CD8-positive, alpha-beta memory T cell (primary cell): Measurements from ENCODE around the gene TFAM. TPM values are rescaled to one million over a fixed set of nuclear protein-coding genes. Genes with fewer than 3 reads are reported as not detected.
A peak's percentile ranks its signal among the peaks of the same experiment; 100 is the strongest.

Source experiments
- CTCF ChIA-PET: fragments of 350-600 bp; sonication (Branson Sonifier 250); formaldehyde crosslinking; loops from one replicate; lab custom pipeline; 2021; ENCODE audit warnings: antibody characterized with exemption; lab: Charles Lee
- POLR2A ChIA-PET: fragments of 350-600 bp; sonication (Branson Sonifier 250); formaldehyde crosslinking; loops from one replicate; lab custom pipeline; 2021; ENCODE audit warnings: antibody characterized with exemption; lab: Charles Lee
- DNase-seq, 5 donors: peaks; one replicate each; pipeline versions ENCODE4 v3.0.0 to v3.0.0-alpha.2; 2020 to 2022; ENCODE audit warnings: mixed read lengths in 1 of 5
- H3K27ac ChIP-seq: one replicate; pipeline ENCODE4 v1.7.0; 2013; ENCODE audit warnings: low read depth, mild to moderate bottlenecking, low read length, moderate library complexity
- H3K27me3 ChIP-seq: 2 replicates; pipeline ENCODE4 v1.7.0; 2013; ENCODE audit warnings: low read length, mild to moderate bottlenecking; ENCODE audit not compliant: insufficient read depth, poor library complexity, severe bottlenecking
- H3K36me3 ChIP-seq: 2 replicates; pipeline ENCODE4 v1.7.0; 2013; ENCODE audit warnings: mild to moderate bottlenecking, low read length, moderate library complexity; ENCODE audit not compliant: insufficient read depth
- H3K4me1 ChIP-seq: 2 replicates; pipeline ENCODE4 v1.7.0; 2013; ENCODE audit warnings: mild to moderate bottlenecking, low read length, moderate library complexity; ENCODE audit not compliant: insufficient read depth
- H3K4me3 ChIP-seq: 2 replicates; pipeline ENCODE4 v1.7.0; 2013; ENCODE audit warnings: mild to moderate bottlenecking, low read length
- H3K9me3 ChIP-seq: 2 replicates; pipeline ENCODE4 v1.7.0; 2013; ENCODE audit warnings: mild to moderate bottlenecking, low read length
- H3K27ac Mint-ChIP-seq, 8 donors: one replicate each; pipeline ENCODE4 v1.8.0; 2020 to 2021; ENCODE audit warnings: mixed read lengths in 8 of 8, mild to moderate bottlenecking in 6 of 8, inconsistent platforms in 3 of 8, moderate library complexity in 3 of 8
- H3K27me3 Mint-ChIP-seq, 2 donors: one replicate each; pipeline ENCODE4 v1.8.0; 2020 to 2021; ENCODE audit warnings: mixed read lengths in 2 of 2, mild to moderate bottlenecking in 1 of 2, moderate library complexity in 1 of 2
- H3K36me3 Mint-ChIP-seq, 3 donors: one replicate each; pipeline ENCODE4 v1.8.0; 2020 to 2021; ENCODE audit warnings: mixed read lengths in 3 of 3, inconsistent platforms in 1 of 3, mild to moderate bottlenecking in 1 of 3
- H3K4me1 Mint-ChIP-seq, 3 donors: one replicate each; pipeline ENCODE4 v1.8.0; 2020 to 2021; ENCODE audit warnings: mixed read lengths in 3 of 3, inconsistent platforms in 1 of 3, mild to moderate bottlenecking in 1 of 3
- H3K4me3 Mint-ChIP-seq, 7 donors: one replicate each; pipeline ENCODE4 v1.8.0; 2020 to 2021; ENCODE audit warnings: mixed read lengths in 7 of 7, mild to moderate bottlenecking in 6 of 7, moderate library complexity in 4 of 7, inconsistent platforms in 2 of 7
- H3K9me3 Mint-ChIP-seq, 5 donors: one replicate each; pipeline ENCODE4 v1.8.0; 2020 to 2022; ENCODE audit warnings: mixed read lengths in 5 of 5, mild to moderate bottlenecking in 3 of 5, moderate library complexity in 2 of 5, inconsistent platforms in 1 of 5
- polyA plus RNA-seq: library from polyadenylated mRNA; unstranded; fragments of 300-500 nt; fragmentation: Illumina TruSeq; gene quantifications from one replicate; pipeline ENCODE4 v1.2.3, GENCODE V29; 2021
- total RNA-seq, 2 experiments: library from RNA; stranded (reverse); gene quantifications; one replicate each; pipeline ENCODE4 v1.2.3, GENCODE V29; 2021

Gene TFAM
- total and polyA plus RNA-seq, 3 experiments from 2014 or later: 50.6 to 136 (median 124) TPM

- H3K36me3 Mint-ChIP-seq: peaks cover 0 to 12% (median 10%) of the 10 kb centered on the region in 3 donors
- peaks cover 5% of the 10 kb centered on the region for H3K4me1 ChIP-seq
- ChIA-PET CTCF (interaction anchor here (1.1 kb wide), 1 partner anchor 34 kb away, joined by 3 read pairs; the partner anchor contains the start of gene TFAM), POLR2A (no interaction called here)
- no peaks in the 10 kb centered on the region for H3K36me3 ChIP-seq
- H3K9me3 ChIP-seq: no peaks in the 10 kb centered on the region
- no peak overlapping the region for H3K4me3 Mint-ChIP-seq
- H3K9me3 Mint-ChIP-seq: no peaks in the 10 kb centered on the region
- H3K27ac Mint-ChIP-seq: peak overlapping the region in 1 of 8 donors; percentile 48
- peaks cover 35 to 62% (median 54%) of the 10 kb centered on the region in 3 donors for H3K4me1 Mint-ChIP-seq
- no peak overlapping the region for H3K27ac ChIP-seq
- H3K27me3 Mint-ChIP-seq: no peaks in the 10 kb centered on the region
- no peaks in the 10 kb centered on the region for H3K27me3 ChIP-seq
- DNase-seq: no peak
- H3K4me3 ChIP-seq: no peak overlapping the region
These were observed 34.4 kb upstream of the TFAM start for GRCh38 chr10:58350619-58351323.

GRCh38 chr10:58351616-58352578, 33.3 kb upstream of the TFAM start:
- no peaks in the 10 kb centered on the region for H3K36me3 ChIP-seq
- H3K4me3 ChIP-seq: no peak overlapping the region
- H3K27me3 Mint-ChIP-seq: no peaks in the 10 kb centered on the region
- no peak for DNase-seq
- POLR2A ChIA-PET: no interaction called here
- no peaks in the 10 kb centered on the region for H3K9me3 Mint-ChIP-seq
- no peak overlapping the region for H3K4me3 Mint-ChIP-seq
- CTCF ChIA-PET: interaction anchor here (1.1 kb wide), 1 partner anchor 33 kb away, joined by 3 read pairs; the partner anchor contains the start of gene TFAM
- peaks cover 5% of the 10 kb centered on the region for H3K4me1 ChIP-seq
- no peak overlapping the region for H3K27ac ChIP-seq
- H3K9me3 ChIP-seq: no peaks in the 10 kb centered on the region
- H3K27me3 ChIP-seq: no peaks in the 10 kb centered on the region
- H3K36me3 Mint-ChIP-seq: peaks cover 0 to 6% (median 5%) of the 10 kb centered on the region in 3 donors
- H3K27ac Mint-ChIP-seq: peak overlapping the region in 1 of 8 donors; percentile 36
- peaks cover 34 to 64% (median 54%) of the 10 kb centered on the region in 3 donors for H3K4me1 Mint-ChIP-seq

GRCh38 chr10:58352956-58353610, 32.1 kb upstream of the TFAM start:
- no peak for DNase-seq
- Mint-ChIP-seq H3K27ac (no peak overlapping the region), H3K27me3 (no peaks in the 10 kb centered on the region), H3K9me3 (no peaks in the 10 kb centered on the region), H3K4me1 (peaks cover 31 to 59% (median 51%) of the 10 kb centered on the region in 3 donors), H3K4me3 (no peak overlapping the region), H3K36me3 (peaks cover 0 to 5% (median 0%) of the 10 kb centered on the region in 3 donors)
- H3K4me3 ChIP-seq: no peak overlapping the region
- no peak overlapping the region for H3K27ac ChIP-seq
- H3K27me3 ChIP-seq: no peaks in the 10 kb centered on the region
- CTCF ChIA-PET: no interaction called here
- H3K4me1 ChIP-seq: peaks cover 5% of the 10 kb centered on the region
- H3K36me3 ChIP-seq: no peaks in the 10 kb centered on the region
- H3K9me3 ChIP-seq: no peaks in the 10 kb centered on the region
- POLR2A ChIA-PET: no interaction called here

- peaks cover 27 to 59% (median 45%) of the 10 kb centered on the region in 3 donors for H3K4me1 Mint-ChIP-seq
- H3K9me3 Mint-ChIP-seq: no peaks in the 10 kb centered on the region
- ChIA-PET POLR2A (no interaction called here), CTCF (no interaction called here)
- no peak overlapping the region for H3K4me3 ChIP-seq
- H3K9me3 ChIP-seq: no peaks in the 10 kb centered on the region
- H3K27me3 ChIP-seq: no peaks in the 10 kb centered on the region
- H3K4me3 Mint-ChIP-seq: no peak overlapping the region
- peaks cover 11% of the 10 kb centered on the region for H3K4me1 ChIP-seq
- no peak overlapping the region for H3K27ac ChIP-seq
- no peaks in the 10 kb centered on the region for H3K36me3 ChIP-seq
- H3K27me3 Mint-ChIP-seq: no peaks in the 10 kb centered on the region
- H3K36me3 Mint-ChIP-seq: peaks cover 0 to 8% (median 2%) of the 10 kb centered on the region in 3 donors
- DNase-seq: no peak
- H3K27ac Mint-ChIP-seq: peak overlapping the region in 1 of 8 donors; percentile 20
These were observed 28.5 kb upstream of the TFAM start for GRCh38 chr10:58356756-58357155.

GRCh38 chr10:58358314-58358933, 26.8 kb upstream of the TFAM start:
- H3K9me3 ChIP-seq: no peaks in the 10 kb centered on the region
- H3K9me3 Mint-ChIP-seq: no peaks in the 10 kb centered on the region
- H3K36me3 ChIP-seq: no peaks in the 10 kb centered on the region
- no peaks in the 10 kb centered on the region for H3K27me3 Mint-ChIP-seq
- H3K4me3 Mint-ChIP-seq: no peak overlapping the region
- peaks cover 22 to 48% (median 45%) of the 10 kb centered on the region in 3 donors for H3K4me1 Mint-ChIP-seq
- no peak overlapping the region for H3K4me3 ChIP-seq
- H3K36me3 Mint-ChIP-seq: peaks cover 0 to 14% (median 5%) of the 10 kb centered on the region in 3 donors
- peaks cover 11% of the 10 kb centered on the region for H3K4me1 ChIP-seq
- DNase-seq: no peak
- peak overlapping the region in 1 of 8 donors; percentile 50 for H3K27ac Mint-ChIP-seq
- H3K27me3 ChIP-seq: no peaks in the 10 kb centered on the region
- ChIA-PET POLR2A (no interaction called here), CTCF (no interaction called here)
- no peak overlapping the region for H3K27ac ChIP-seq

- no peaks in the 10 kb centered on the region for H3K27me3 ChIP-seq
- ChIA-PET POLR2A (no interaction called here), CTCF (no interaction called here)
- no peaks in the 10 kb centered on the region for H3K36me3 ChIP-seq
- H3K27me3 Mint-ChIP-seq: peaks cover 0 to 1% of the 10 kb centered on the region in 2 donors
- H3K27ac ChIP-seq: no peak overlapping the region
- no peaks in the 10 kb centered on the region for H3K9me3 Mint-ChIP-seq
- H3K9me3 ChIP-seq: no peaks in the 10 kb centered on the region
- peaks cover 11% of the 10 kb centered on the region for H3K4me1 ChIP-seq
- H3K4me3 ChIP-seq: no peak overlapping the region
- H3K27ac Mint-ChIP-seq: no peak overlapping the region
- peaks cover 22 to 47% (median 45%) of the 10 kb centered on the region in 3 donors for H3K4me1 Mint-ChIP-seq
- no peak for DNase-seq
- H3K36me3 Mint-ChIP-seq: peaks cover 2 to 19% (median 10%) of the 10 kb centered on the region in 3 donors
- H3K4me3 Mint-ChIP-seq: no peak overlapping the region
These were observed 26.3 kb upstream of the TFAM start for GRCh38 chr10:58358947-58359346.

- CTCF ChIA-PET: no interaction called here
- Histone ChIP-seq H3K4me3 (no peak overlapping the region), H3K27ac (no peak overlapping the region), H3K27me3 (no peaks in the 10 kb centered on the region), H3K36me3 (no peaks in the 10 kb centered on the region), H3K9me3 (no peaks in the 10 kb centered on the region), H3K4me1 (peaks cover 11% of the 10 kb centered on the region)
- Mint-ChIP-seq H3K4me3 (peak overlapping the region in 1 of 7 donors; percentile 1), H3K9me3 (no peaks in the 10 kb centered on the region), H3K4me1 (peaks cover 22 to 45% (median 45%) of the 10 kb centered on the region in 3 donors), H3K36me3 (peaks cover 3 to 25% (median 11%) of the 10 kb centered on the region in 3 donors), H3K27ac (peak overlapping the region in 1 of 8 donors; percentile 3), H3K27me3 (peaks cover 0 to 1% of the 10 kb centered on the region in 2 donors)
- no peak for DNase-seq
- POLR2A ChIA-PET: no interaction called here
These were observed 25.7 kb upstream of the TFAM start for GRCh38 chr10:58359541-58359940.
